ENCODE data around the gene SAPCD2.

GRCh38 chr9:137071282-137071681 lies 925 bp upstream of the SAPCD2 start:
- no peak for TF ChIP-seq POLR2A (IDR thresholded peaks at IDR 0.05)
- no peak for TF ChIP-seq CTCF (IDR thresholded peaks at IDR 0.05)

Measured in uterus (tissue), 2 donors.